Psoas muscle (tissue), 8 donors: ENCODE results near the gene ARRDC2. TPM values are rescaled to one million over a fixed set of nuclear protein-coding genes. Genes with fewer than 3 reads are reported as not detected.

Source experiments
- ATAC-seq, 4 donors: fragments of 200-7000 bp; cut with Tn5 transposase; one replicate each; pipeline ENCODE4 v1.9.1; 2020; ENCODE audit warnings: moderate library complexity in 3 of 4, mild to moderate bottlenecking in 2 of 4
- DNase-seq, 2 donors: peaks; one replicate each; pipeline ENCODE4 v3.0.0-alpha.2; 2020
- H3K27ac ChIP-seq: fragments of 200-600 bp; one replicate; pipeline ENCODE4 v1.8.0; 2022
- H3K27me3 ChIP-seq, 3 donors: fragments of 200-600 bp in 1 of 3; one replicate each; pipeline versions ENCODE4 v1.6.1 to v1.8.0; 2013 to 2022; ENCODE audit warnings: low read length in 2 of 3, mild to moderate bottlenecking in 2 of 3, moderate library complexity in 1 of 3; ENCODE audit not compliant: insufficient read depth in 3 of 3
- H3K36me3 ChIP-seq, 2 donors: fragments of 200-600 bp in 1 of 2; one replicate each; pipeline versions ENCODE4 v1.6.1 to v1.8.0; 2013 to 2022; ENCODE audit warnings: low read depth in 1 of 2, mild to moderate bottlenecking in 1 of 2, moderate library complexity in 1 of 2; ENCODE audit not compliant: insufficient read depth in 1 of 2
- H3K4me1 ChIP-seq: fragments of 200-600 bp; one replicate; pipeline ENCODE4 v1.8.0; 2022
- H3K4me3 ChIP-seq: fragments of 200-600 bp; one replicate; pipeline ENCODE4 v1.8.0; 2022; ENCODE audit warnings: mild to moderate bottlenecking
- H3K9me3 ChIP-seq: fragments of 200-600 bp; one replicate; pipeline ENCODE4 v1.8.0; 2022
- CTCF ChIP-seq: fragments of 200-600 bp; IDR thresholded peaks from one replicate; pipeline ENCODE4 v1.8.0; 2022; ENCODE audit warnings: antibody characterized with exemption
- WGBS, 3 donors: extraction: QIAGEN DNeasy Blood & Tissue Kit; methylation state at CpG; one replicate each; pipeline versions ENCODE4 v1.1.6 to v1.1.7; 2013; 5-methylcytosine and 5-hydroxymethylcytosine counted together
- intact Hi-C, 2 donors: fragments of 100-400 bp; cut with DNase I; formaldehyde crosslinking; loops; one replicate each; pipeline versions ENCODE4 v1.11.0 to v1.14.2; 2022
- polyA plus RNA-seq, 3 donors: library from polyadenylated mRNA; stranded (reverse); fragments of 200-250 nt; gene quantifications; one replicate each; pipeline ENCODE4 v1.2.3, GENCODE V29; 2013
- total RNA-seq, 4 donors: library from RNA; stranded (reverse); fragmentation: NEBNext Ultra II Directional in 2 of 4; extraction: Animal tissue kit (Norgen Biotek cat#: 25700) in 2 of 4; gene quantifications; one replicate each; pipeline versions ENCODE4 v1.2.1 to v1.2.4, GENCODE V29; 2021 to 2023
- donor health status: healthy with polysubstance abuse.
- donor health status: DM: no; HTN: no; CAD: no; lungs with moderate emphysema.
- donor health status: Bipolar disorder and iron deficiency.
- donor health status: healthy.
- donor health status: DM: yes; HTN: yes; CAD: no.
- donor health status: DM: no; HTN: no; CAD: no.
- donor health status: DM: no; HTN: no; CAD: no.
- donor health status: DM: yes; HTN: yes; CAD: no.

The ARRDC2 gene
- total and polyA plus RNA-seq, 7 donors, result 43.4 to 399 (median 173) TPM

DNA sequence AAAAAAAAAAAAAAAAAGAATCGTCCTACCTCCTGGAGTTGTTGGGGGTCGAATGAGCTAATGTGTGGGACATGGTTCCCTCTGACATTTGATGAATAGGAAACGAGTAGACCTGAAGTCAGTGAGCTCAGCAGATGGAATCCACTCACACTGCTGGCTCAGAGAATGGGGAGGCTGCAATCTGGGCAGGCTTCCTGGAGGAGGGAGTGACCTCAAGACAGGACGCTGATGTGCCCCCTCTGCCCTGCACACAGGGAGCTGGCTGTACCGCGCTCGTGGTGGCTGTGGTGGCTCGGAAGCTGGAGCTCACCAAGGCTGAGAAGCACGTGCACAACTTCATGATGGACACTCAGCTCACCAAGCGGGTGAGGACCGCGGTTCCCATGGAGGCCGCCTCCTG is 19.8 kb upstream of the ARRDC2 start:
- Histone ChIP-seq H3K36me3 (no peaks in the 10 kb centered on the region), H3K27ac (no peak overlapping the region), H3K4me1 (no peaks in the 10 kb centered on the region), H3K9me3 (no peaks in the 10 kb centered on the region), H3K27me3 (peaks cover 0 to 12% (median 2%) of the 10 kb centered on the region in 3 donors), H3K4me3 (no peak overlapping the region)
- WGBS, 3 donors, result 83 to 87% (median 84%) methylated on average over 13 of the region's 13 CpGs
- no peak for DNase-seq
- TF ChIP-seq CTCF, result no peak
- intact Hi-C loops, result no loop called here
- no peak for ATAC-seq

- no peak for DNase-seq
- Histone ChIP-seq H3K36me3 (no peaks in the 10 kb centered on the region), H3K4me3 (no peak overlapping the region), H3K9me3 (no peaks in the 10 kb centered on the region), H3K27me3 (peaks cover 0 to 12% (median 2%) of the 10 kb centered on the region in 3 donors), H3K4me1 (no peaks in the 10 kb centered on the region), H3K27ac (no peak overlapping the region)
- intact Hi-C loops, result no loop called here
- TF ChIP-seq CTCF, result no peak
- WGBS, 3 donors, result 86 to 88% (median 86%) methylated on average over 16 of the region's 16 CpGs
- no peak for ATAC-seq
These were observed 18.4 kb upstream of the ARRDC2 start for GRCh38 chr19:17989425-17990094.

DNA sequence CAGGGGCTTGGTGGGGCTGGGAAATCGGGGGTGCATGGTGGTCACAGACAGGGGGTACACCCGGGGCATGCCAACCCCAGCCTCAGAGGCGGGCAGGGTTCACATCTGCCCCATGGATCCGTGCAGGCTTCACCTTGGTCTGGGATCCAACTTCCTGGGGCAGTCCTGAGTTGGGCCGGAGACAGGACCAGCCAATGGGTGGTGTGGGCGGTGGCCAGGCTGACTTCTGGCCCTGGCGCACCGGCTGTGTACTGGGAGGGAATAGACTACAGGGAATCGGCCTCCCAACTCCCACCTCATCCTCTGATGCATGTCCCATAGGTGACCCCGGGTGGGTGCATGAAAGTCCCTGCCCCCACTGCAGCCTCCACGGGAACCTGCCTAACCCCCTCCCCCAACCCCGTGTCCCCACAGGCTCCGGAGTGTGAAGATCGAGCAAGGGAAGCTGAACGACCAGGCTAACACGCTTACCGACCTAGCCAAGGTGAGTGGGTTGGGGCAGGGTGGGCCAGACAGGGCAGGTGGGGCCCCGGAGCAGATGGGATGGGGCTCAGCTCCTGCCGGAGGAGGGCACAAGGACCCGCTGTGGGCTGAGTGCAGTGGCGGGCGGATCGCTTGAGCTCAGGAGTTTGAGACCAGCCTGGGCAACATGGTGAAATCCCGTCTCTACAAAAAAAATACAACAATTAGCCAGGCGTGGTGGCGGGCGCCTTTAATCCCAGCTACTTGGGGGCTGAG is 14.7 kb upstream of the ARRDC2 start:
- no peak for TF ChIP-seq CTCF
- 68 to 75% (median 73%) methylated on average over 24 to 27 of the region's 27 CpGs for WGBS, 3 donors
- Histone ChIP-seq H3K4me3 (no peak overlapping the region), H3K27ac (no peak overlapping the region), H3K9me3 (no peaks in the 10 kb centered on the region), H3K4me1 (no peaks in the 10 kb centered on the region), H3K27me3 (peaks cover 0 to 8% (median 0%) of the 10 kb centered on the region in 3 donors), H3K36me3 (no peaks in the 10 kb centered on the region)
- ATAC-seq, result no peak
- intact Hi-C loops, result no loop called here
- no peak for DNase-seq

- no peaks in the 10 kb centered on the region for H3K9me3 ChIP-seq
- TF ChIP-seq CTCF, result peak; percentile 98
- H3K27me3 ChIP-seq, result peaks cover 0 to 13% (median 0%) of the 10 kb centered on the region in 3 donors
- DNase-seq (peak; percentile 86 to 94), ATAC-seq (peak; percentile 90 to 95 (median 92))
- no peaks in the 10 kb centered on the region for H3K36me3 ChIP-seq
- no peak overlapping the region for H3K27ac ChIP-seq
- WGBS, 3 donors, result 12 to 23% (median 15%) methylated on average over 9 to 15 of the region's 15 CpGs
- no peak overlapping the region for H3K4me3 ChIP-seq
- intact Hi-C loops, result loop anchor here (1.0 to 5.0 kb wide), 5 partner anchors 50 to 140 kb away; partner anchors contain the start of gene RPL18A (in 1 of the 2)
- no peaks in the 10 kb centered on the region for H3K4me1 ChIP-seq
These were observed 11.1 kb upstream of the ARRDC2 start for GRCh38 chr19:17996826-17997316.
